GM20431 (cell line): ENCODE data around the gene PSME3.
"Not testable (repeated sequence)": the region's sequence is repeated elsewhere in the genome, so short reads cannot be mapped to it uniquely, and the experiment has no call there.

Source experiments
- in situ Hi-C: fragments of 300-500 bp; cut with MseI, MboI; formaldehyde crosslinking; loops from one replicate; pipeline ENCODE4 v1.15.0; 2020; ENCODE audit warnings: low sequenced_read_pairs; ENCODE audit not compliant: unreplicated experiment

The PSME3 gene

GRCh38 chr17:42872251-42872965 lies 39.2 kb downstream of the PSME3 start:
- in situ Hi-C loops, result no loop called here

DNA sequence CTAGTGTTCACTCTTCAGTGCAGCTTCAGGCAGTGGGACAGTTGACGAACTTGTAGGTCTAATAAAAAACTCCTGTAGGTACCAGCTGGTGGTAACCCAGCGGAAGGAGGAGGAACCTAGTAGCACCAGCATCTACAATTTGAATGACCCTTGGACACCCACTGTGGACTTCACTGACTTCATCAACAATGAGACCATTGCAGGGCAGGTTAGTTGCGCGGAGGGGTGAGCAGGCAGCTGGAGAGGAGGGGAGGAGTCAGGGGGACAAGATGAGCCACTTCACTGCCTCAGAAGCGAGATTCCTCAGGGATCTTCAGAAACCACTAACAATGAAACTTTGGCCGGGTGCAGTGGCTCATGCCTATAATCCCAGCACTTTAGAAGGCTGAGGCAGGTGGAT lies 40.1 kb downstream of the PSME3 start:
- in situ Hi-C loops, result no loop called here

- in situ Hi-C loops, result not testable (repeated sequence)
These were observed 40.9 kb downstream of the PSME3 start for GRCh38 chr17:42873932-42874695.

DNA sequence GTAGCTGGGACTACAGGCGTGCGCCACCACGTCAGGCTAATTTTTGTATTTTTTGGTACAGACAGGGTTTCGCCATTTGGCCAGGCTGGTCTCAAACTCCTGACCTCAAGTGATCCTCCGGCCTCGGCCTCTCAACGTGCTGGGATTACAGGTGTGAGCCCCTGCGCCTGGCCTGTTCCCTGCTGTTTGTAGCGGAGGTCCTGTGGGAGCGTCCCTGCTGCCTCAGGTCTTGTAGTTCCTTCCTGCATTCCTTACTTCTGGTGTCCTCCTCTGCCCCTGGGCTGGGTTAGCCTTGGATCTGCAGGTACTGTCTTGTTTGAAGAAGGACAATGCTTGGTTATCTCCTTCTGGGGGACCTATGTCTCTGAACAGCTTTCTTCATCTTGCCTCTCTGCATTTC lies 43.8 kb downstream of the PSME3 start:
- in situ Hi-C loops, result no loop called here

- in situ Hi-C loops, result no loop called here
These were observed 45.1 kb downstream of the PSME3 start for GRCh38 chr17:42878123-42878880.

DNA sequence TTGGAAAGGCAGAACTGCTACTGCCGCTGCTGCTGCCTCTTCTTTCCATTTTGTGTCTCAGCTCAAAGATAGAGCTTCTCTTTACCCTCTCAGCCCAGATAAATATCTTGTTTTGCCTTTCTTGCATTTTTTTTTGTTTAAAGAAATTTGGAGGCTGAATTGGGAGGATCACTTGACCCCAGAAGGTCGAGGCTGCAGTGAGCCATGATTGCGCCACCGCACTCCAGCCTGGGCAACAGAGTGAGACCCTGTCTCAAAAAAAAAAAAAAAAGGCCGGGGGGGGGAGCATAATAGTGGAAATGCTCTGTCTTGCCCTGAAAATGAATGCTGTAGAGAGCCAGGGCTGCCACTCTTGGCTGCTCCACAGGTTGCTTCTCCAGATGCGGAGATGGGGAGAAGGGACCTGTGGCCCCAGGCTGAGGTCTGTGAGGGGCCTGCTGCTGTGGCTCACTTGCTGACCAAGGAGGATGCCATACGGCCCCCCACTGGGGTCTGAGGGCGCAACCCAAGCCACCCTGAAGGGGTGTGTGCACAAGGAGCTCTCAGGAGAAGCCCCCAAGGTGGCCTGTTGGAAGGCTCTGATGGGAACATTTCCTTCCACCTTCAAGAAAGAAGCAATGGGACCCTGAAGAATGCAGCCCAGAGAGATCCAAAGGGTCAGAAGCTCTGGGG lies 45.9 kb downstream of the PSME3 start:
- in situ Hi-C loops, result no loop called here

GRCh38 chr17:42879596-42879985 lies 46.4 kb downstream of the PSME3 start:
- in situ Hi-C loops, result no loop called here

- in situ Hi-C loops, result no loop called here
These were observed 47.6 kb downstream of the PSME3 start for GRCh38 chr17:42880776-42881310.

- in situ Hi-C loops, result not testable (repeated sequence)
These were observed 48.5 kb downstream of the PSME3 start for GRCh38 chr17:42881706-42882105.

DNA sequence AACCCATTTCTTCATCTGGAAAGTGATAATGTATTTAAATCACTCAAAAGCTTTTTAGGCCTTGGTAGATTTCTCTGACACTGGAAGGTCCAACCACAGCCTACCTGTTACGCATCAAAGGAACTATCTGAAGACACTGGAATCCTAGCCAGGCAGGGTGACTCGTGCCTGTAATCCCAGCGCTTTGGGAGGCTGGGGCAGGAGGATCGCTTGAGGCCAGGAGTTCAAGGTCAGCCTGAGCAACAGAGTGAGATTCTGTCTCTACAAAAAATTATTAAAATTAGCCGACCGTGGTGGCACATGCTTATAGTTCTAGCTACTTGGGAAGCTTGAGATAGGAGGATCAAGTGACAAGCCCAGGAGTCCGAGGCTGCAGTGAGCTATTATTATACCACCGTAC lies 49.0 kb downstream of the PSME3 start:
- in situ Hi-C loops, result no loop called here

DNA sequence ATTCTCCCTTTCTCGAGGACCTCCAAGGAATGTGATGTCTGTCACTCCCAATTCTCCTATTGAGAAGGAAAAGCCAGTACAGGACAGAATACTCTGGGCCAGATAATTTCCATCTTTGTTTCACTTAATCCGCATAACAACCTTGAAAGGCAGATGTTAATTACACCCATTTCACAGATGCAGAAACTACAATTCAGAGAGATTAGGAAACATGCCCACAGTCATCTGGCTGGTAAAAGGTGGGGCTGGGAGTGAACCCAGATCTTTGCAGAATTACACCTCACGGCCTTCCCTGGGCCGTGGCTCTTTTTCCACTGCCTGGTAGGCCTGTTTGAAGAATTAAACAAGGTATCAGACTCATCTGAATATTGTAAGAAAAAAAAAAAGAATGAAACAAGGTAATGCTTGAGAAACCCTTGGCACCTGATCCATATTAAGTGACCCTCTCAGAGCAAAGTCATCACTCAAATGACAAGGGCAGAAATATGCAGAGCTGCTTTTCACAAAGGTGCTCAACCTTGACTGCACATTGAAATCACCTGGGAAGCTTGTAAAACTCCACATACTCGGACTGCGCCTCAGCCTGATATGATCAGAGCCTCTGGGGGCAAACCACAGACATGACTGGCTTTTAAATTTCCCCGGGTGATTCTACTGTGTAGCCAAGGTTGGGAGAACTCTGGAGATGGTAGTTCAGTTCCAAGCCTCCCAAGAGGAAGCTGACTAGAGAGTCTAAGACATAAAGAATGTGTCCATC lies 50.8 kb downstream of the PSME3 start:
- in situ Hi-C loops, result no loop called here

DNA sequence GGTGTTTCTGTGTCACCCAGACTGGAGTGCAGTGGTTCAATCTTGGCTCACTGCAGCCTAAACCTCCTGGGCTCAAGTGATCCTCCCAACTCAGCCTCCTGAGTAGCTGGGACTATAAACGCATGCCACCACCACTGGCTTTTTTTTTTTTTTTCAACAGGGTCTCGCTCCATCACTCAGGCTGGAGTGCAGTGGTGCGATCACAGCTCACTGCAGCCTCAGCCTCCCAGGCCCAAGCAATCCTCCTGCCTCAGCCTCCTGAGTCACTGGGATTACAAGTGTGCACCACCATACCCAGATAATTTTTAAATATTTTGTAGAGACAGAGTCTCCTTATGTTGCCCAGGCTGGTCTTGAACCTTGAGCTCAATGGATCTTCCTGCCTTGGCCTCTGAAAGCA lies 52.6 kb downstream of the PSME3 start:
- in situ Hi-C loops, result not testable (repeated sequence)

GRCh38 chr17:42886283-42887176 lies 53.3 kb downstream of the PSME3 start:
- in situ Hi-C loops, result no loop called here

- in situ Hi-C loops, result no loop called here
These were observed 56.6 kb downstream of the PSME3 start for GRCh38 chr17:42889809-42890208.

DNA sequence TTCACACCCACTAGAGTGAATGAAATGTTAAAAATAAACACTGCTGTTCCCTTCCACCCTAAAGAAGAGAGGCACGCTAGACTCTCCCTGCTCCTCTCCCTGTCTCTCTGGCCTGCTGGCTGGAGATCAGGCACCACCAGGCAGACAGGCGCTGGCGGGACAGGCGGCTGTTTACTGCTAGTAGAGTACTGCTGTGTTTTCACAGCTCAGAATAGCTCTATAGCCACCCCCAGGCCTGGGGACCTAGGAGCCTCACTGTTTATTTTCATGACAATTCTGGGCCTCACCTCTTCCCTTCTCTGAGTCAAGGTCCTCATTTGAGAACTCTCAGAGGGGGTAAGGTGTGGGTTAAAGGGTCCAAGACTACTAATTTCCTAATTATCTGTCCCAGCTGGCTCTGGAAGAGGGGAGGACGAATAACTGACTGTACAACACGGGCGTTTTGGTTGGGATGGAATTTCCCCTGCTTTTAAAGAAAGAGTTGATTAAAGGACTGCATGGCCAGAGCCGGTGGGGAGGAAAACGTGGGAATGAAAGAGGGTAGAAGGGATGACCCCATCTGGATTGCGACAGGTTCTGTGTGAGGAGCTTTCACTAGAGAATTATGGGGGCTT lies 58.4 kb downstream of the PSME3 start:
- in situ Hi-C loops, result no loop called here

DNA sequence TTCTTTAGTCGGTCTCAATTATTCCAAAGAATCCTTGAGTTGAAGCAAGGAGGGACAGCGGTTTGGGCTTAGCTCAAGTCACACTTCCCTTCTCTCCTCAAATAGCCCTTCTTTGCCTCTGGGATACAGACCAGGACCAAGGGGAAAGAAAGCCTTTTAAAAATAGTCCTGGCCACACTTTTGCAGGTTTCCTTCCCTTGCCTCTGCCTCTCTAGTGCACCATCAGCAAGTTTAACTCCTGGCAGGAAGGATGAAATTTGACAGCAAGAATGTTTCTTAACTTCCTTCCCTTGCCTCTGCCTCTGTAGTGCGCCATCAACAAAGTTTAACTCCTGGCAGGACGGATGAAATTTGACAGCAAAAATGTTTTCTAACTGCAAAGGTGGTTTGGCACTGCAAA lies 60.2 kb downstream of the PSME3 start:
- in situ Hi-C loops, result no loop called here
